SK-N-SH (cell line): ENCODE measurements around the gene GRAMD2B. TPM values are rescaled to one million over a fixed set of nuclear protein-coding genes. Genes with fewer than 3 reads are reported as not detected.

Experiments used
- CTCF ChIA-PET: fragments of 300-600, 350-600 bp; formaldehyde crosslinking; extraction: SDS; loops from one replicate; lab custom pipeline; 2021; lab: Yijun Ruan, JAX
- POLR2A ChIA-PET: fragments of 350-600 bp; sonication (Branson Sonifier 250); formaldehyde crosslinking; extraction: SDS; loops from one replicate; lab custom pipeline; 2020; ENCODE audit warnings: antibody characterized with exemption, inconsistent platforms; lab: Yijun Ruan, JAX
- DNase-seq: peaks from one replicate; pipeline ENCODE4 v3.0.0; 2012
- H2AFZ ChIP-seq: fragments of 200-600 bp; sonication (generic); 2 replicates; pipeline ENCODE4 v1.8.1; 2016; ENCODE audit warnings: antibody characterized with exemption, mild to moderate bottlenecking, low read depth
- H3F3A ChIP-seq: fragments of 200-600 bp; sonication (generic); replicated peaks from 2 replicates; pipeline ENCODE3; 2016; ENCODE audit warnings: antibody characterized with exemption, mild to moderate bottlenecking; ENCODE audit not compliant: insufficient read depth
- H3K27ac ChIP-seq, 2 experiments: fragments of 200-500 bp in 1 of 2; fragments of 200-600 bp in 1 of 2; sonication (Bioruptor generic) in 1 of 2; sonication (generic), shearing (Covaris generic) in 1 of 2; 2 replicates each; pipeline versions ENCODE4 v1.5.1 to v1.6.1; 2014 to 2016; ENCODE audit warnings: low read depth in 2 of 2, inconsistent platforms in 1 of 2, low read length in 1 of 2, mild to moderate bottlenecking in 1 of 2, mixed read lengths in 1 of 2
- H3K27me3 ChIP-seq: fragments of 200-600 bp; sonication (generic), shearing (Covaris generic); 2 replicates; pipeline ENCODE4 v1.6.1; 2016; ENCODE audit warnings: mixed run types; ENCODE audit not compliant: insufficient read depth
- H3K36me3 ChIP-seq, 2 experiments: fragments of 200-500 bp in 1 of 2; fragments of 200-600 bp in 1 of 2; sonication (Bioruptor generic) in 1 of 2; sonication (generic) in 1 of 2; replicated peaks in 1 of 2; 2 replicates each; pipeline versions ENCODE3 to v1.5.1; 2014 to 2016; ENCODE audit warnings: low read length in 1 of 2, mild to moderate bottlenecking in 1 of 2; ENCODE audit not compliant: insufficient read depth in 2 of 2, control insufficient read depth in 1 of 2
- H3K4me1 ChIP-seq, 2 experiments: fragments of 200-500 bp in 1 of 2; fragments of 200-600 bp in 1 of 2; sonication (Bioruptor generic) in 1 of 2; sonication (generic), shearing (Covaris generic) in 1 of 2; 2 replicates each; pipeline versions ENCODE4 v1.5.1 to v1.6.1; 2014 to 2016; ENCODE audit warnings: low read depth in 1 of 2, low read length in 1 of 2, mixed run types in 1 of 2; ENCODE audit not compliant: insufficient read depth in 2 of 2, control insufficient read depth in 1 of 2
- H3K4me2 ChIP-seq: fragments of 200-600 bp; sonication (generic), shearing (Covaris generic); 2 replicates; pipeline ENCODE4 v1.6.1; 2017; ENCODE audit warnings: mixed run types
- H3K4me3 ChIP-seq, 2 experiments: fragments of 200-500 bp in 1 of 2; fragments of 200-600 bp in 1 of 2; sonication (Bioruptor generic) in 1 of 2; sonication (generic), shearing (Covaris generic) in 1 of 2; 2 replicates each; pipeline versions ENCODE4 v1.5.1 to v1.8.1; 2014 to 2016; ENCODE audit warnings: low read depth in 2 of 2, inconsistent platforms in 1 of 2, low read length in 1 of 2, mild to moderate bottlenecking in 1 of 2, mixed read lengths in 1 of 2, moderate library complexity in 1 of 2
- H3K79me2 ChIP-seq: fragments of 200-600 bp; sonication (generic); 2 replicates; pipeline ENCODE4 v1.8.1; 2017; ENCODE audit warnings: mild to moderate bottlenecking; ENCODE audit not compliant: insufficient read depth
- H3K9ac ChIP-seq: fragments of 200-600 bp; sonication (generic); 2 replicates; pipeline ENCODE4 v1.6.1; 2017; ENCODE audit warnings: mixed run types
- H3K9me2 ChIP-seq: fragments of 200-600 bp; sonication (generic); 2 replicates; pipeline ENCODE4 v1.6.1; 2017; ENCODE audit warnings: mixed run types
- H3K9me3 ChIP-seq: fragments of 200-600 bp; sonication (generic); 2 replicates; pipeline ENCODE4 v1.6.1; 2017; ENCODE audit warnings: mixed run types, mild to moderate bottlenecking, moderate library complexity
- H4K20me1 ChIP-seq: fragments of 200-600 bp; sonication (generic); 2 replicates; pipeline ENCODE4 v1.6.1; 2017; ENCODE audit warnings: mild to moderate bottlenecking, mixed run types; ENCODE audit not compliant: insufficient read depth
- FOXM1 ChIP-seq: IDR thresholded peaks from 2 replicates; pipeline ENCODE4 v1.4.0; 2012; ENCODE audit warnings: low read depth, mild to moderate bottlenecking
- IRF3 ChIP-seq: fragments of 150-350 bp; IDR thresholded peaks from 2 replicates; pipeline ENCODE4 v1.6.1; 2016; ENCODE audit warnings: mild to moderate bottlenecking, low read depth, low read length
- JUND ChIP-seq: IDR thresholded peaks from 2 replicates; pipeline ENCODE4 v1.4.0; 2012
- MAX ChIP-seq: IDR thresholded peaks from 2 replicates; pipeline ENCODE4 v1.4.0; 2012; ENCODE audit warnings: low read depth
- NRF1 ChIP-seq: IDR thresholded peaks from 2 replicates; pipeline ENCODE4 v1.6.1; 2012; ENCODE audit warnings: low read depth, mild to moderate bottlenecking, low read length
- SIN3A ChIP-seq: IDR thresholded peaks from 2 replicates; pipeline ENCODE4 v1.6.1; 2012; ENCODE audit warnings: low read depth, mild to moderate bottlenecking, low read length, moderate library complexity, borderline replicate concordance
- SMC3 ChIP-seq: IDR thresholded peaks from 2 replicates; pipeline ENCODE4 v1.6.1; 2012; ENCODE audit warnings: low read depth, low read length, improper control_type of control experiment
- USF1 ChIP-seq: IDR thresholded peaks from 2 replicates; pipeline ENCODE4 v1.4.0; 2012; ENCODE audit warnings: low read depth, borderline replicate concordance
- USF2 ChIP-seq: fragments of 150-350 bp; IDR thresholded peaks from 2 replicates; pipeline ENCODE4 v1.6.1; 2017; ENCODE audit warnings: antibody characterized with exemption, low read length, low read depth, borderline replicate concordance
- YY1 ChIP-seq: IDR thresholded peaks from 2 replicates; pipeline ENCODE4 v1.4.0; 2012; ENCODE audit warnings: low read depth, mild to moderate bottlenecking
- ZBTB33 ChIP-seq: IDR thresholded peaks from 2 replicates; pipeline ENCODE4 v1.4.0; 2012; ENCODE audit warnings: low read depth, borderline replicate concordance
- WGBS: methylation state at CpG from one replicate; pipeline ENCODE4 v1.1.6; 2017; ENCODE audit warnings: low lambda C conversion rate; 5-methylcytosine and 5-hydroxymethylcytosine counted together
- polyA plus RNA-seq, 3 experiments: library from polyadenylated mRNA; depleted of rRNA; stranded (reverse); fragments of >200 nt; gene quantifications; 2 replicates each; pipeline ENCODE4 v1.2.3, GENCODE V29; 2012

Gene GRAMD2B
- polyA plus RNA-seq, 1 of the 3 experiments (the other 2 are of a cell fraction), result 16.0 TPM

GRCh38 chr5:126512451-126512850, 89.2 kb downstream of the GRAMD2B start (continued):
- no peak for TF ChIP-seq SIN3A
- TF ChIP-seq, all 33 proteins: peak for 0

GRCh38 chr5:126513302-126513701, 90.1 kb downstream of the GRAMD2B start:
- Histone ChIP-seq H3K9ac (no peak overlapping the region), H3K4me2 (no peak overlapping the region), H3K27ac (no peak overlapping the region)
- no peak for TF ChIP-seq SMC3
- TF ChIP-seq YY1, result no peak
- TF ChIP-seq USF2, result no peak
- no peak for TF ChIP-seq NRF1
- no peak for TF ChIP-seq ZBTB33
- no peak for TF ChIP-seq IRF3
- TF ChIP-seq USF1, result no peak
- no peak for TF ChIP-seq FOXM1
- TF ChIP-seq MAX, result no peak
- no peak for TF ChIP-seq JUND
- TF ChIP-seq, all 33 proteins: peak for 0
- Histone ChIP-seq H3K4me3 (no peak overlapping the region), H3K4me1 (peaks cover 6 to 20% of the 10 kb centered on the region in 2 experiments; a peak in 3 of 4 replicates), H3K27me3 (no peaks in the 10 kb centered on the region), H3F3A (no peaks in the 10 kb centered on the region), H3K9me2 (no peaks in the 10 kb centered on the region), H3K79me2 (no peaks in the 10 kb centered on the region), H3K36me3 (no peaks in the 10 kb centered on the region), H3K9me3 (no peaks in the 10 kb centered on the region), H4K20me1 (no peaks in the 10 kb centered on the region), H2AFZ (no peak overlapping the region)
- WGBS, result 93% methylated on average over 2 of the region's 2 CpGs
- POLR2A ChIA-PET, result no interaction called here
- no peak for DNase-seq
- CTCF ChIA-PET, result interaction anchor here (1.0 to 1.7 kb wide), 3 partner anchors 10 to 27 kb away, joined by 3 to 5 read pairs (median 3); no protein-coding TSS in a partner anchor
